ENCODE data around the gene HECA. TPM values are rescaled to one million over a fixed set of nuclear protein-coding genes. Genes with fewer than 3 reads are reported as not detected.

The HECA gene
- total RNA-seq, 1 experiment from 2014 or later, result 4.2 TPM

DNA sequence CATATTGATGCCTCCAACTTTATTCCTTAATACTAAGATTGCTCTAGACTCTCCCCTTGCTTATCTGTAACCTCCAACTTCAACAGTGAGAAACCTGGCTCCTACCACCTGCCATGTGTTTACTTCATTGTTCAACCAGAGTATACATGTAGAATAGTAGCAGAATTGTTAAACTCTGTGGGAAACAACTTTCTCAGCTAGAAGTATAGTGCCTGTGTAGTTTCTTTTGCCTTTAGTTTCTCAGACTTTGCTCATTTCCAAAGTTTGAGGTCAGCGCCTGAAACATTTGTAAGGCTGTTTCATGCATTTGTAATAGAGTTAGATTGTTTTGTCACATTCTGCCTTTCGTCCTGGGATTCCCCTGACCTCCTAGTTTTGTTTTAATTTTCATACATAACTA, 34.9 kb upstream of the HECA start:
- Histone ChIP-seq H3K9me3 (ENCODE audit: low read length) (no peaks in the 10 kb centered on the region), H3K9ac (ENCODE audit: low read length) (no peak overlapping the region), H3K4me3 (ENCODE audit: low read length) (no peak overlapping the region), H3F3A (ENCODE audit: low read length, unreplicated experiment) (no peaks in the 10 kb centered on the region), H3K4me1 (ENCODE audit: insufficient read depth, low read length) (no peaks in the 10 kb centered on the region), H3K27me3 (ENCODE audit: low read length) (no peaks in the 10 kb centered on the region), H3K9me2 (replicated peaks; ENCODE audit: low read length) (no peaks in the 10 kb centered on the region), H3K79me2 (ENCODE audit: low read length) (no peaks in the 10 kb centered on the region), H4K20me1 (ENCODE audit: low read length) (no peaks in the 10 kb centered on the region), H2AFZ (ENCODE audit: low read length) (no peak overlapping the region), H3K36me3 (ENCODE audit: low read depth, low read length) (no peaks in the 10 kb centered on the region), H3K27ac (ENCODE audit: low read length) (no peak overlapping the region), H3K4me2 (ENCODE audit: low read length) (no peak overlapping the region)
- ChIA-PET CTCF (no interaction called here), POLR2A (ENCODE audit: unreplicated experiment) (no interaction called here)
- TF ChIP-seq EZH2 (IDR thresholded peaks at IDR 0.05; ENCODE audit: low read length, unreplicated experiment) (no peak), EZH2phosphoT487 (IDR thresholded peaks at IDR 0.05; ENCODE audit: borderline replicate concordance, low read length) (no peak)
- TF ChIP-seq, protein P1, sequence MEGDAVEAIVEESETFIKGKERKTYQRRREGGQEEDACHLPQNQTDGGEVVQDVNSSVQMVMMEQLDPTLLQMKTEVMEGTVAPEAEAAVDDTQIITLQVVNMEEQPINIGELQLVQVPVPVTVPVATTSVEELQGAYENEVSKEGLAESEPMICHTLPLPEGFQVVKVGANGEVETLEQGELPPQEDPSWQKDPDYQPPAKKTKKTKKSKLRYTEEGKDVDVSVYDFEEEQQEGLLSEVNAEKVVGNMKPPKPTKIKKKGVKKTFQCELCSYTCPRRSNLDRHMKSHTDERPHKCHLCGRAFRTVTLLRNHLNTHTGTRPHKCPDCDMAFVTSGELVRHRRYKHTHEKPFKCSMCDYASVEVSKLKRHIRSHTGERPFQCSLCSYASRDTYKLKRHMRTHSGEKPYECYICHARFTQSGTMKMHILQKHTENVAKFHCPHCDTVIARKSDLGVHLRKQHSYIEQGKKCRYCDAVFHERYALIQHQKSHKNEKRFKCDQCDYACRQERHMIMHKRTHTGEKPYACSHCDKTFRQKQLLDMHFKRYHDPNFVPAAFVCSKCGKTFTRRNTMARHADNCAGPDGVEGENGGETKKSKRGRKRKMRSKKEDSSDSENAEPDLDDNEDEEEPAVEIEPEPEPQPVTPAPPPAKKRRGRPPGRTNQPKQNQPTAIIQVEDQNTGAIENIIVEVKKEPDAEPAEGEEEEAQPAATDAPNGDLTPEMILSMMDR (conservative IDR thresholded peaks at IDR 0.05; ENCODE audit: low read depth, low read length), result no peak
- DNase-seq (no peak), ATAC-seq (no peak)
- no TSS peak for BruUV-seq (replicated peaks)
- intact Hi-C loops (cut with micrococcal nuclease), result loop anchor here (10.0 kb wide), 1 partner anchor 285 kb away; no protein-coding TSS in a partner anchor

DNA sequence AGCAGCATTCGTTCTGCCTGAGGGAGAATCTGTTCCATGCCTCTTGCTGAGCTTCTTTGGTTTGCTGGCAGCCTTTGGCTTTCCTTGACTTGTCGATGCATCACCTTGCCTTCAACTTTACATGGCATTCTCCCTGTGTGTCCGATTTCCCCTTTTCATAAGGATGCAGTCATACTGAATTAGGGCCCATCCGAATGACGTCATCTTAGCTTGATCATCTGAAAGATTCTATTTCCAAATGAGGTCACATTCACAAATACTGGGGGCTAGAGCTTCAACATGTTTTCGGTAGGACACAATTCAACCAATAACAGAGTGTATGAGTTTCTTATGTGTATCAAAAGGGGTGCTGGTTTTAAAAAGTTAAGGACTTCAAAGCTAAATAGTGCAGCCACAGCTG, 27.8 kb upstream of the HECA start:
- H3K9ac ChIP-seq (ENCODE audit: low read length), result no peak overlapping the region
- H3K4me3 ChIP-seq (ENCODE audit: low read length), result no peak overlapping the region
- TF ChIP-seq, protein P1 (conservative IDR thresholded peaks at IDR 0.05; ENCODE audit: low read depth, low read length), result no peak
- TF ChIP-seq EZH2 (IDR thresholded peaks at IDR 0.05; ENCODE audit: low read length, unreplicated experiment), result no peak
- no peak for TF ChIP-seq EZH2phosphoT487 (IDR thresholded peaks at IDR 0.05; ENCODE audit: borderline replicate concordance, low read length)
- no peaks in the 10 kb centered on the region for H3K27me3 ChIP-seq (ENCODE audit: low read length)
- H2AFZ ChIP-seq (ENCODE audit: low read length), result no peak overlapping the region
- CTCF ChIA-PET, result no interaction called here
- no peak overlapping the region for H3K4me2 ChIP-seq (ENCODE audit: low read length)
- POLR2A ChIA-PET (ENCODE audit: unreplicated experiment), result no interaction called here
- no peaks in the 10 kb centered on the region for H3K9me3 ChIP-seq (ENCODE audit: low read length)
- H3K36me3 ChIP-seq (ENCODE audit: low read depth, low read length), result no peaks in the 10 kb centered on the region
- H3K9me2 ChIP-seq (replicated peaks; ENCODE audit: low read length), result no peaks in the 10 kb centered on the region
- H3F3A ChIP-seq (ENCODE audit: low read length, unreplicated experiment), result no peaks in the 10 kb centered on the region
- H3K27ac ChIP-seq (ENCODE audit: low read length), result no peak overlapping the region
- H3K4me1 ChIP-seq (ENCODE audit: insufficient read depth, low read length), result no peaks in the 10 kb centered on the region
- DNase-seq, result no peak
- intact Hi-C loops (cut with micrococcal nuclease), result loop anchor here (10.0 kb wide), 1 partner anchor 292 kb away; no protein-coding TSS in a partner anchor
- BruUV-seq (replicated peaks), result no TSS peak
- H4K20me1 ChIP-seq (ENCODE audit: low read length), result no peaks in the 10 kb centered on the region
- no peak for ATAC-seq
- H3K79me2 ChIP-seq (ENCODE audit: low read length), result no peaks in the 10 kb centered on the region

DNA sequence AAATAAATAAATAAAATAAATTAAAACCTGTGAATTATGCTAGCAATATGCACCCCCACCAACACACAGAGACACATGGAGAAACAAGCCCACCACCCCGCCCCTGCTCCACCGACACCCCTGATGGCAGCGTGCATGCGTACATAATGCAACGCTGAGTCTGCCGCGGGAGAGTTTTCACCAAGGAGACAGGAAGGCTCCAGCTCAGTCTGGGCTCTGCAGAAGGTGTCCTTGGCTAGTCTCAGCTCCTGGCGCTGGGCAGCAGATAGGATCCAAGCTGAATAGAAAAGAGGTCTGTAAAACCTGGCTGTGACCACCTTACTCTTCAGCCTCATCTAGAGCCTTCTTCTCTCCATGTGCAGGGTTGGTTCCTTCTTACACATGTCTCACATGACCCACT, 26.5 kb upstream of the HECA start:
- POLR2A ChIA-PET (ENCODE audit: unreplicated experiment), result no interaction called here
- Histone ChIP-seq H3F3A (ENCODE audit: low read length, unreplicated experiment) (no peaks in the 10 kb centered on the region), H3K9ac (ENCODE audit: low read length) (no peak overlapping the region), H3K4me3 (ENCODE audit: low read length) (no peak overlapping the region), H3K4me1 (ENCODE audit: insufficient read depth, low read length) (no peaks in the 10 kb centered on the region), H3K27ac (ENCODE audit: low read length) (no peak overlapping the region), H4K20me1 (ENCODE audit: low read length) (no peaks in the 10 kb centered on the region), H3K27me3 (ENCODE audit: low read length) (no peaks in the 10 kb centered on the region), H3K36me3 (ENCODE audit: low read depth, low read length) (no peaks in the 10 kb centered on the region), H2AFZ (ENCODE audit: low read length) (no peak overlapping the region), H3K79me2 (ENCODE audit: low read length) (no peaks in the 10 kb centered on the region), H3K9me2 (replicated peaks; ENCODE audit: low read length) (no peaks in the 10 kb centered on the region), H3K4me2 (ENCODE audit: low read length) (no peak overlapping the region), H3K9me3 (ENCODE audit: low read length) (no peaks in the 10 kb centered on the region)
- ATAC-seq (no peak), DNase-seq (no peak)
- intact Hi-C loops (cut with micrococcal nuclease), result loop anchor here (10.0 kb wide), 1 partner anchor 294 kb away; no protein-coding TSS in a partner anchor
- CTCF ChIA-PET, result no interaction called here
- no TSS peak for BruUV-seq (replicated peaks)
- TF ChIP-seq EZH2phosphoT487 (IDR thresholded peaks at IDR 0.05; ENCODE audit: borderline replicate concordance, low read length), result no peak
- TF ChIP-seq, protein P1 (conservative IDR thresholded peaks at IDR 0.05; ENCODE audit: low read depth, low read length), result no peak
- no peak for TF ChIP-seq EZH2 (IDR thresholded peaks at IDR 0.05; ENCODE audit: low read length, unreplicated experiment)

Measured in PC-3 (cell line).